Vein endothelial cell (primary cell): Measurements from ENCODE around the gene PSORS1C1. TPM values are rescaled to one million over a fixed set of nuclear protein-coding genes. Genes with fewer than 3 reads are reported as not detected.

ENCODE experiments used
- small RNA-seq: library from RNA; depleted of rRNA; stranded (forward); fragments of <200 nt; gene quantifications from one replicate; pipeline ENCODE3, GENCODE V24; 2012
- total RNA-seq: library from RNA; depleted of rRNA; stranded (reverse); fragments of >200 nt; gene quantifications from 2 replicates; pipeline ENCODE4 v1.2.3, GENCODE V29; 2012

The PSORS1C1 gene
- 4.0 and 8.5 TPM in 2 replicates for total RNA-seq

GRCh38 chr6:31114541-31114878 lies at the start of gene PSORS1C1:
PSORS1C1 (plus strand) TSS chr6:31114800; CDS start chr6:31129633, 14,833 bp downstream.

GRCh38 chr6:31112478-31112877 lies 2.1 kb upstream of the PSORS1C1 start, which contains the start of gene C6orf15:
C6orf15 (minus strand) TSS chr6:31112575; CDS start chr6:31112555, 20 bp downstream.

GRCh38 chr6:31120151-31120915 lies 5.7 kb downstream of the PSORS1C1 start, which contains the start of gene CDSN:
CDSN (minus strand) TSS chr6:31120446; CDS start chr6:31120419, 27 bp downstream.

GRCh38 chr6:31138982-31139381 lies 24.4 kb downstream of the PSORS1C1 start, which contains the start of gene PSORS1C2:
PSORS1C2 (minus strand) TSS chr6:31139066; CDS start chr6:31139026, 40 bp downstream.

GRCh38 chr6:31157513-31158139 lies 43.0 kb downstream of the PSORS1C1 start, which contains the start of gene CCHCR1:
CCHCR1 (minus strand) TSS chr6:31157802; CDS start chr6:31157600, 202 bp downstream.

GRCh38 chr6:31158140-31158862 lies 43.7 kb downstream of the PSORS1C1 start, which contains the start of gene TCF19:
TCF19 (plus strand) TSS chr6:31158589; CDS start chr6:31159470, 881 bp downstream.

GRCh38 chr6:31170600-31170881 lies 55.9 kb downstream of the PSORS1C1 start, which contains the start of gene POU5F1:
POU5F1 (minus strand) TSS chr6:31170682; CDS start chr6:31170620, 62 bp downstream.

Small RNA genes lying within 50 kb of the gene (small RNA-seq; reads per million reads assigned to genes)
- gene POLR2LP1 (not detected), gene RNU6-1133P (not detected)

Other genes starting within 250 kb of the PSORS1C1 start
- 3.6 and 11.1 TPM in 2 replicates for gene DDR1, start 230.3 kb upstream of the PSORS1C1 start, total RNA-seq
- gene GTF2H4, start 206.6 kb upstream of the PSORS1C1 start, total RNA-seq: 18.1 and 19.3 TPM in 2 replicates
- 14.4 and 24.2 TPM in 2 replicates for gene VARS2, start 200.6 kb upstream of the PSORS1C1 start, total RNA-seq
- not detected in 2 replicates for gene SFTA2, start 182.6 kb upstream of the PSORS1C1 start, total RNA-seq
- not detected in 2 replicates for gene MUCL3, start 173.8 kb upstream of the PSORS1C1 start, total RNA-seq
- not detected in 2 replicates for gene MUC21, start 131.1 kb upstream of the PSORS1C1 start, total RNA-seq
- not detected in 2 replicates for gene MUC22, start 104.3 kb upstream of the PSORS1C1 start, total RNA-seq
- 0.33 TPM in 1 of 2 replicates, not detected in the other for gene C6orf15, start 2.2 kb upstream of the PSORS1C1 start, total RNA-seq
- under 0.01 TPM in 1 of 2 replicates, not detected in the other for gene CDSN, start 5.6 kb downstream of the PSORS1C1 start, total RNA-seq
- gene PSORS1C2, start 24.3 kb downstream of the PSORS1C1 start, total RNA-seq: not detected in 2 replicates
- 9.6 and 13.4 TPM in 2 replicates for gene CCHCR1, start 43.0 kb downstream of the PSORS1C1 start, total RNA-seq
- gene TCF19, start 43.8 kb downstream of the PSORS1C1 start, total RNA-seq: 10.8 and 19.0 TPM in 2 replicates
- gene POU5F1, start 55.9 kb downstream of the PSORS1C1 start, total RNA-seq: not detected in 2 replicates
- 49.3 and 67.3 TPM in 2 replicates for gene HLA-C, start 157.3 kb downstream of the PSORS1C1 start, total RNA-seq
- gene HLA-B, start 242.4 kb downstream of the PSORS1C1 start, total RNA-seq: 74.5 and 143 TPM in 2 replicates